Daoy (cell line): ENCODE measurements around the gene IL1B. TPM values are rescaled to one million over a fixed set of nuclear protein-coding genes. Genes with fewer than 3 reads are reported as not detected.
A peak's percentile ranks its signal among the peaks of the same experiment; 100 is the strongest.

Experiments used
- DNase-seq: peaks from one replicate; pipeline ENCODE4 v3.0.0-alpha.2; 2015; ENCODE audit warnings: low read depth
- total RNA-seq: library from RNA; depleted of rRNA; stranded (reverse); fragments of >200 nt; shearing (Covaris generic); gene quantifications from 2 replicates; pipeline ENCODE4 v1.2.3, GENCODE V29; 2014

IL1B gene
- total RNA-seq, 1 experiment from 2014 or later, result 12.4 TPM

GRCh38 chr2:112829961-112830681 is 6.5 kb downstream of the IL1B start:
- no peak for DNase-seq

- DNase-seq, result no peak
Observed at GRCh38 chr2:112829101-112829960, 7.2 kb downstream of the IL1B start.

- no peak for DNase-seq
Observed at GRCh38 chr2:112828251-112828691, 8.3 kb downstream of the IL1B start.

- no peak for DNase-seq
Observed at GRCh38 chr2:112827604-112828185, 8.9 kb downstream of the IL1B start.

DNA sequence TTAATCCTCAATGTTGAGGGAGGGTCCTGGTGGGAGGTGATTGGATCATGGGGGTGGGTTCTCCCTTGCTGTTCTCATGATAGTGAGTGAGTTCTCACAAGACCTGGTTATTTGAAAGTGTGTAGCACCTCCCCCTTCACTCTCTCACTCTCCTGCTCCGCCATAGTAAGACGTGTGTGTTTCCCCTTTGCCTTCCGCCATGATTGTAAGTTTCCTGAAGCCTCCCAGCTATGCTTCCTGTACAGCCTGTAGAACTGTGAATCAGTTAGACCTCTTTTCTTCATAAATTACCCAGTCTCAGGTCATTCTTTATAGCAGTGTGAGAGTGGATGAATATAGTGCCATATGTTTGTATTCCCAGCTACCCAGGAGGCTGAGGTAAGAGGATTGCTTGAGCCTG is 9.6 kb downstream of the IL1B start:
- no peak for DNase-seq

DNA sequence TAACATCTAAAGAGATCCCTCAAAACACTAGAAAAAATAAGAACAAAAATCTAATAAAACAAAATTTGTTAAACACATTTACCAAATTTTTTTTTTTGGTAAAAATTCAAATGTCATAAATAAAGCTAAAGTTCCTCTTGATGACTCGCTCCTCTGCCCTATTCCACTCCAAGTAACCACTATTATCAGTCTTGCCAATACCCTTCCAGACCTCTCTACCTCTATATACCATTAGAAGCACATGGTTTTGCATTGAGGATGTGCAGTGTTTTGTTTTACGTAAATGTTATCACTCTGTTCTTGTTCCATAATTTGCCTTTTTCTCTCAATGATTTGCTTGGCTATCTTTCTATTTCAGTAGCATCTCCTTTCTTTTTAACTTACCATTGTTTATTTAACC is 10.9 kb downstream of the IL1B start:
- no peak for DNase-seq

- no peak for DNase-seq
Observed at GRCh38 chr2:112824694-112825085, 11.9 kb downstream of the IL1B start.

GRCh38 chr2:112821682-112822081 is 14.9 kb downstream of the IL1B start:
- DNase-seq, result no peak

GRCh38 chr2:112821142-112821541 is 15.4 kb downstream of the IL1B start:
- DNase-seq, result peak; percentile 47

DNA sequence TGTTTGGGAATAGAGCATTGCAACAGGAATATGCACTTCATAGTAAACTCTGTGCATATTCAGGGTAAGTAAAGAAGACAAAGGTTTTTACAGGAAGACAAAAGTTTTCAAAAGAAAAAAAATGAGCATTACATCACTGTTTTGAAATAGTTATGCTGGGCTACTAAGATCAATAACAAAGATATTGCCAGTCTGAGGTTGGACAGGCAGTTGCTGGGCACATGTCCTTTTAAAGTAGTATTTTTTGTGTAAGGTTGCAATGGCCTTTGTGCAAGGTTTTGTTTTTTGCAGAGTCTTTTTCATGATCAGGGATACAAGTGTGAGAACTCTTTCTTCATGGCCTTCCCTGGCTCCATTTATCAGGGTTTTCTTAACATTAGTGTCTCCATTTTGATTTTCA is 16.2 kb downstream of the IL1B start:
- DNase-seq, result no peak

DNA sequence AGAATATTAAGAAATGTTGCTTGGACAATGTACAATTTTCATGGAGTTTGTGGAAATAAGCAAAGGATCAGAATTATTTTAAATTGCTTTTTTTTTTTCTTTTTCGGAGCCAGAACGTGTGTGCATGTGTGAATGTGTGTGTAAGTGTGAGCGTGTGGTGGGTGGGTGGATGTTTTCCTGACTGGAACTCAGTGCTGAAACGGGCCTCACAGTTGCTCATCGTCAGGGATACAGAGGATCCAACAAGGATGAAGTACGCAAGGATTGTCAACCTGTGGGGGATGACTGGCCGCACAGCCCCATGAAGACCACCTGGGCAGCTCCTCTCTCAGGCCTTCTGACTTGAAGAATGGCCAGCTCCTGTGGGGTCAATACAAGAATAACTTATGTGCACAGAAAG is 17.5 kb downstream of the IL1B start:
- DNase-seq, result no peak

- no peak for DNase-seq
Observed at GRCh38 chr2:112818094-112818902, 18.3 kb downstream of the IL1B start.

DNA sequence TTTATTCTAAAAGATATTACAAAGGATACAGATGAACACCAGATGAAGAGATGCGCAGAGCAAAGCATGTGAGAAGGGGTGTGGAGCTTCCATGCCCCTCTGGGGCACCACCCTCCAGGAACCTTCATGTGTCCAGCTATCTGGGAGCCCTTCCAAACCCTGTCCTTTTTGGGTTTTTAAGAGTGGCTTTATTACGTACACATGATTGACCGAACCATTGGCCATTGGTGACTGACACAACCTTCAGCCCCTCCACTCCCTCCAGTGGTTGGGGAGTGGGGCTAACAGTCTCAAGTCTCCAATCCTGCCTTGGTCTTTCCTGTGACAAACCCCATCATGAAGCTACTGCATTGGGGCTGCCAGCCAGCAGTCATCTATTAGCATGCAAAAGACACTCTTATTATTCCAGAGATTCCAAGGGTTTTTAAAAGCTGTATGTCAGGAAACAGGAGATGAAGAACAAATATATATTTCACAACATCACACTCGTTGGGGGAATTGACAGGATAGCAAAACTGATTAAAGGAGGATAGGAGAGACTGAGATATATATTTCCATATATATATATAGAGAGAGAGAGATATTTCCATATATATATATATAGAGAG is 19.4 kb downstream of the IL1B start:
- DNase-seq, result no peak

- DNase-seq, result no peak
Observed at GRCh38 chr2:112814278-112814677, 22.3 kb downstream of the IL1B start.

GRCh38 chr2:112813280-112813966 is 23.2 kb downstream of the IL1B start:
- no peak for DNase-seq

- peak; percentile 73 for DNase-seq
Observed at GRCh38 chr2:112812318-112813267, 24.0 kb downstream of the IL1B start.

DNA sequence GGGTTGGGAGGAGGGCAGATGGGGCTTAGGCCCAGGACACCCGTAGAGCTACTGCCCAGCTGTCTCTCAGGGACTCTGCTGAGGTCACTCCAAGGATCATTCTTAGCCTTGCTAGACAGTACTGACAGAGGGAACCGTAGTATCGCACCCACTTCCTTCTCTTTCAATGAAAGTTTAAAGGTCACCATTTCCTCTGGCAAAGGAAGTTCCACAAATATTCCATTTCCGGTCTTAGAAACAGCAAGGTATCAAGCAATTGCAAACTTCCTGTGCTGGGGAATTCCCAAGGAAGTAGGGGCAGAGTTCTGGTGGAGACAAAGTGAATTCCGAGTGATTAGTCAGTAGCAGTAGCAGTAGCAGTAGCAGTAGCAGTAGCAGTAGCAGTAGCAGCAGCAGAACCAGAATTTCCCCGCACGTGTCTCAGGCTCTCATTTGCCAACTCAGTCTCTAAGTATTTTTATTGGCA is 24.7 kb downstream of the IL1B start:
- peak; percentile 88 for DNase-seq

- DNase-seq, result no peak
Observed at GRCh38 chr2:112811276-112811831, 25.2 kb downstream of the IL1B start.

DNA sequence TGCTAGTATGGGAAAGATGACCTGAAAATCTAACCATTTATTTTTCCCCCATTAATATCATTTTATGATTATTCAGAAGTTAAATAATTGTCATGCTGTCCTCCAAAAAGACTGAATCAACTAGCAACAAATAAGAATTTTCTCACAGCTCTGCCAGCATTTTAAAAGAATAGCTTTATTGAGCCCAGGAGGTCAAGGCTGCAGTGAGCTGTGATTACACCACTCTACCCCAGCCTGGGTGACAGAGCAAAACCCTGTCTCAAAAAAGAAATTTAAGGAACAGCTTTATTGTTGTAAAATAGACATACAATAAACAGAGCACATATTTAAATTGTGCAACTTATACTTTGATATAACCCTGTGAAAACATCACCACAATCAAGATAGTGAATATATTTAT is 27.5 kb downstream of the IL1B start:
- no peak for DNase-seq
